Endothelial cell of umbilical vein (primary cell): ENCODE data around the gene ORAI3. TPM values are rescaled to one million over a fixed set of nuclear protein-coding genes. Genes with fewer than 3 reads are reported as not detected.

Experiments
- BruUV-seq: library from RNA; stranded (reverse); fragments of 400-500 nt; replicated peaks from 2 replicates; lab custom pipeline; 2021; lab: Mats Ljungman, UMichigan
- CTCF ChIA-PET: fragments of 300-600, 350-600 bp; sonication (Branson Sonifier 250); formaldehyde crosslinking; loops from one replicate; lab custom pipeline; 2021; ENCODE audit warnings: antibody characterized with exemption, inconsistent platforms; lab: Charles Lee
- POLR2A ChIA-PET: fragments of 300-600, 350-600 bp; sonication (Branson Sonifier 250); formaldehyde crosslinking; loops from one replicate; lab custom pipeline; 2021; ENCODE audit warnings: antibody characterized with exemption, inconsistent platforms; lab: Charles Lee
- DNase-seq: peaks from one replicate; pipeline ENCODE4 v3.0.0-alpha.2; 2011; ENCODE audit warnings: low read depth, low spot score
- FAIRE-seq: peaks from 2 replicates; lab custom pipeline; 2011; peaks lifted over from hg19 to GRCh38; lab: Jason Lieb, UNC
- H2AFZ ChIP-seq: 2 replicates; pipeline ENCODE4 v1.6.0; 2012; ENCODE audit warnings: low read depth, low read length, control low read depth, inconsistent platforms
- H3K27ac ChIP-seq: 2 replicates; pipeline ENCODE4 v1.5.1; 2011; ENCODE audit warnings: low read depth, mild to moderate bottlenecking, control low read depth, low read length, moderate library complexity; ENCODE audit not compliant: insufficient read depth
- H3K27me3 ChIP-seq, 2 experiments: 2 replicates each; pipeline versions ENCODE4 v1.6.0 to v1.6.1; 2011; ENCODE audit warnings: low read length in 2 of 2, mixed read lengths in 1 of 2; ENCODE audit not compliant: control insufficient read depth in 2 of 2, insufficient read depth in 2 of 2
- H3K36me3 ChIP-seq, 2 experiments: 2 replicates in 1 of 2; 3 replicates in 1 of 2; pipeline ENCODE4 v1.5.1; 2011; ENCODE audit warnings: low read length in 2 of 2, mild to moderate bottlenecking in 1 of 2, moderate library complexity in 1 of 2; ENCODE audit not compliant: control insufficient read depth in 2 of 2, insufficient read depth in 2 of 2; ENCODE audit errors: extremely low read depth in 1 of 2
- H3K4me1 ChIP-seq: 3 replicates; pipeline ENCODE4 v1.5.1; 2011; ENCODE audit warnings: mild to moderate bottlenecking, low read length; ENCODE audit not compliant: control insufficient read depth, insufficient read depth; ENCODE audit errors: extremely low read depth
- H3K4me2 ChIP-seq: 2 replicates; pipeline ENCODE4 v1.6.1; 2011; ENCODE audit warnings: low read length, control low read depth, mixed read lengths; ENCODE audit not compliant: insufficient read depth
- H3K4me3 ChIP-seq, 3 experiments: fragments of 200-600 bp in 1 of 3; sonication (generic), shearing (Covaris generic) in 1 of 3; replicated peaks in 1 of 3; 2 replicates each; pipeline ENCODE4 v1.5.1; 2011 to 2016; ENCODE audit warnings: control low read depth in 3 of 3, low read length in 3 of 3, mild to moderate bottlenecking in 2 of 3, inconsistent platforms in 1 of 3, low read depth in 1 of 3, moderate library complexity in 1 of 3; ENCODE audit not compliant: insufficient read depth in 1 of 3
- H3K79me2 ChIP-seq: 2 replicates; pipeline ENCODE4 v1.6.0; 2012; ENCODE audit warnings: low read length, inconsistent platforms; ENCODE audit not compliant: control insufficient read depth, insufficient read depth
- H3K9ac ChIP-seq: replicated peaks from 2 replicates; pipeline ENCODE3; 2011; ENCODE audit warnings: low read length, control low read depth; ENCODE audit not compliant: insufficient read depth; ENCODE audit errors: extremely low read depth
- H3K9me1 ChIP-seq: replicated peaks from 3 replicates; pipeline ENCODE4 v1.6.0; 2011; ENCODE audit warnings: mild to moderate bottlenecking, low read length; ENCODE audit not compliant: control insufficient read depth, insufficient read depth; ENCODE audit errors: extremely low read depth
- H3K9me3 ChIP-seq: replicated peaks from 2 replicates; pipeline ENCODE4 v1.5.1; 2012; ENCODE audit warnings: low read length, inconsistent platforms; ENCODE audit not compliant: control insufficient read depth, insufficient read depth
- H4K20me1 ChIP-seq: replicated peaks from 2 replicates; pipeline ENCODE3; 2011; ENCODE audit warnings: mild to moderate bottlenecking, low read length; ENCODE audit not compliant: control insufficient read depth, insufficient read depth; ENCODE audit errors: extremely low read depth
- EZH2 ChIP-seq: IDR thresholded peaks from 2 replicates; pipeline ENCODE4 v1.6.1; 2012; ENCODE audit warnings: borderline replicate concordance, low read depth, mild to moderate bottlenecking, moderate library complexity, low read length, inconsistent platforms; ENCODE audit not compliant: severe bottlenecking
- FOS ChIP-seq: IDR thresholded peaks from 2 replicates; pipeline ENCODE4 v1.6.1; 2011; ENCODE audit warnings: mild to moderate bottlenecking, low read length, moderate library complexity, borderline replicate concordance; ENCODE audit not compliant: insufficient read depth
- GATA2 ChIP-seq: IDR thresholded peaks from 2 replicates; pipeline ENCODE4 v1.7.0; 2011; ENCODE audit warnings: low read depth, mild to moderate bottlenecking, moderate library complexity, mixed read lengths, low read length; ENCODE audit not compliant: insufficient read length, insufficient read depth
- JUN ChIP-seq: IDR thresholded peaks from 2 replicates; pipeline ENCODE4 v1.6.1; 2011; ENCODE audit warnings: borderline replicate concordance, low read depth; ENCODE audit not compliant: insufficient read length, insufficient read depth
- MYC ChIP-seq: IDR thresholded peaks from one replicate; pipeline ENCODE4 v1.6.1; 2011; ENCODE audit warnings: mild to moderate bottlenecking, low read depth, low read length
- POLR2A ChIP-seq: IDR thresholded peaks from 2 replicates; pipeline ENCODE4 v1.6.1; 2012; ENCODE audit warnings: low read depth, mild to moderate bottlenecking, control low read depth, low read length
- POLR2AphosphoS5 ChIP-seq: IDR thresholded peaks from 2 replicates; pipeline ENCODE4 v1.6.1; 2012; ENCODE audit warnings: low read depth, mild to moderate bottlenecking, control low read depth, low read length, moderate library complexity; ENCODE audit not compliant: insufficient read depth
- dilution Hi-C: fragments of 300-500 bp; cut with MboI; formaldehyde crosslinking; loops from one replicate; pipeline ENCODE4 v1.15.0; 2019; ENCODE audit warnings: low sequenced_read_pairs; ENCODE audit not compliant: extremely low pct_ligation_motif_present
- intact Hi-C: fragments of 100-400 bp; cut with micrococcal nuclease; formaldehyde crosslinking; loops from one replicate; pipeline ENCODE4 v1.10.0; 2022
- polyA plus RNA-seq, 4 experiments: library from polyadenylated mRNA; depleted of rRNA in 3 of 4; stranded (reverse) in 3 of 4; unstranded in 1 of 4; fragments of >200 nt; gene quantifications; 2 replicates each; pipeline versions ENCODE4 v1.2.1 to v1.2.3, GENCODE V29; 2011 to 2012; ENCODE audit warnings: missing spikeins in 1 of 4
- total RNA-seq: library from RNA; stranded (reverse); gene quantifications from 2 replicates; pipeline ENCODE4 v1.2.3, GENCODE V29; 2021
- TF ChIP-seq, protein P1 (sequence below): IDR thresholded peaks from 2 replicates; pipeline ENCODE4 v1.6.1; 2011; ENCODE audit not compliant: insufficient read depth, insufficient read length
- TF ChIP-seq, protein P2 (sequence below), 2 donors: IDR thresholded peaks; 1 replicate in 1 of 2; 2 replicates in 1 of 2; pipeline ENCODE4 v1.5.1; 2011; ENCODE audit warnings: low read length in 2 of 2, mild to moderate bottlenecking in 2 of 2, moderate library complexity in 2 of 2, control low read depth in 1 of 2, inconsistent platforms in 1 of 2, low read depth in 1 of 2; ENCODE audit not compliant: insufficient read depth in 1 of 2; ENCODE audit errors: extremely low read depth in 1 of 2

Gene ORAI3
- total and polyA plus RNA-seq, 2 donors (not counting 3 experiments of a cell fraction or from before 2014, with no cell fraction given), result 17.6 to 25.4 TPM

DNA sequence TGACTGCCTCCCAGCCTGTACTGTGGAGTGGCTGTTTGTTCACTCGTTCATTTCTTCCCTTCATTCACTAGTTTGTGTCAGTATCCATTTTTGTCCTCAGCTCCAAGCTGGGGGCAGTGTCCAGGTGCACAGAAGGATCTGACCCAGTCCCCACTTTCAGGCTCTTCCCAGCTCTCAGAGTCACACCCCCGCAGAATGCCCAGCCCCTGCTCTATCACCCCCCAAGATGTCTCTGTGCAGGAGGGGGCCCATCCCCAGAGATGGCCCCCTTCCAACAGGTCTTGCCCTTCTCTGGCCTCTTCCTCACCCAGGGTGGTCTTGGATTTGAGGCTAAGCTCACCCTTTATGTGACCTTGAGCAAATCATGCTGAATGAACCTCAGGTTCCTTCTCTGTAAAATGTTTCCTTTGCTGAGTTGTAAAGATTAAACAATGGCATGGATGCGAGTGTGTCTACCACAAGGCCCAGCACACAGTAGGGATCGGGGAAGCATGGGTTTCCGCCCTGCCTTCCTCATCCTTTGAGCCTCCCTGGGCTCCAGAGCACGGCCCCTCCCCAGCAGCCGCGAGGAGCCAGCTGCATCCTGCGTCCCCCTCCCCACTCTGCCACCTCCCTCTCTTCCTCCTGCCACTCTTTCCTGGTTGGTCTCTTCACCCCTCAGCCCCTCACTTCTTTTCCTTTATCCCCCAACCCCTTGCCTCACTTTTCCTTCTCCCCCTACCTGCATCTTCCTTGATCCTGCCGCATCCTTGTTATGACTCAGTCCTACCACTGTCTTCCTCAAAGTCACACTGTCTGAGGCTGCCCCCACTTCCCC, 22.7 kb upstream of the ORAI3 start:
- Histone ChIP-seq H3K36me3 (peaks cover 3 to 24% of the 10 kb centered on the region in 2 experiments), H3K4me2 (no peak overlapping the region), H3K27ac (no peak overlapping the region), H3K27me3 (no peaks in the 10 kb centered on the region), H3K4me1 (peaks cover 2% of the 10 kb centered on the region), H3K4me3 (no peak overlapping the region), H3K79me2 (no peaks in the 10 kb centered on the region), H2AFZ (no peak overlapping the region), H3K9me3 (no peaks in the 10 kb centered on the region), H4K20me1 (no peaks in the 10 kb centered on the region), H3K9ac (no peak overlapping the region), H3K9me1 (no peaks in the 10 kb centered on the region)
- POLR2A ChIA-PET, result no interaction called here
- BruUV-seq, result no TSS peak
- CTCF ChIA-PET, result no interaction called here
- dilution Hi-C loops (no loop called here), intact Hi-C loops (no loop called here)
- no peak for FAIRE-seq
- DNase-seq, result no peak
- no peak for TF ChIP-seq POLR2A
- no peak for TF ChIP-seq POLR2AphosphoS5
- TF ChIP-seq EZH2, result no peak

DNA sequence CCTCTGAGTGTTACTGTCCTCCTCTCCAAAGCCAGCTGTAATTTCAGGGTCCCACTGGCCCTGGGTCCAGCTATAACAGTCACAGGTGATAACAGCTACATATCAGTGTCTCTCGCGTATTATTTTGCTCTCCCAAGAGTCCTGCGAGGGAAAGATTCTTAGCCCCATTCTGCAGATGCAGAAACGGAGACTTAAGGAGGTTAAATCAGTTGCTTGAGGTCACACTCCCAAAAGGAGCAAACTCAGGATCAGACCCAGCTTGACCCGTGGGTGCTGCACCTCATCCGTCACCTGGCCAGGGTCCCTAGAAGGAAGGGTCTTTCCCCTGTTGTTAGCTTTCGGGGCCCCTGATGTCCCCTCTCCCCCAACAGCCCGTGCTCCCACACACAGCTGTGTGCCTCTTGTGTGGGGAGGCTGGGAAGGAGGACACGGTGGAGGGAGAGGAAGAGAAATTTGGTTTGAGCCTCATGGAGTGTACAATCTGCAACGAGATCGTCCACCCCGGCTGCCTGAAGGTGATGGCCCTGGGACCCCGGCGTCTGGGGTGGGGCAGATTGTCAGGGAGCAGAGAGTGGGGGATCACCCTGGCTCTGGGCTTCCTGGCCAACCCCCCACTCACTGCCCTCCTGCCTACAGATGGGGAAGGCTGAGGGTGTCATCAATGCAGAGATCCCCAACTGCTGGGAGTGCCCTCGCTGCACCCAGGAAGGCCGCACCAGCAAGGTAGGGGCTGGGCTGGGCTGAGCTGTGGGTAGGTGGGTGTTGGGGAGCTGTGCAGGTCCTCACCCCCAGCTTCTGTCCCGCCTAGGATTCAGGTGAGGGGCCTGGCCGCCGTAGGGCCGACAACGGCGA, 21.7 kb upstream of the ORAI3 start:
- no peak for FAIRE-seq
- Histone ChIP-seq H3K4me3 (no peak overlapping the region), H2AFZ (no peak overlapping the region), H3K27ac (no peak overlapping the region), H4K20me1 (no peaks in the 10 kb centered on the region), H3K79me2 (no peaks in the 10 kb centered on the region), H3K27me3 (no peaks in the 10 kb centered on the region), H3K4me1 (peaks cover 2% of the 10 kb centered on the region), H3K9ac (no peak overlapping the region), H3K36me3 (peaks cover 4 to 28% of the 10 kb centered on the region in 2 experiments), H3K9me3 (no peaks in the 10 kb centered on the region), H3K9me1 (no peaks in the 10 kb centered on the region), H3K4me2 (no peak overlapping the region)
- intact Hi-C loops, result no loop called here
- no TSS peak for BruUV-seq
- dilution Hi-C loops, result no loop called here
- TF ChIP-seq GATA2 (no peak), FOS (no peak), EZH2 (no peak), POLR2A (no peak), POLR2AphosphoS5 (no peak), JUN (no peak), MYC (no peak)
- TF ChIP-seq, protein P1, sequence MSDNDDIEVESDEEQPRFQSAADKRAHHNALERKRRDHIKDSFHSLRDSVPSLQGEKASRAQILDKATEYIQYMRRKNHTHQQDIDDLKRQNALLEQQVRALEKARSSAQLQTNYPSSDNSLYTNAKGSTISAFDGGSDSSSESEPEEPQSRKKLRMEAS, result no peak
- TF ChIP-seq, protein P2, sequence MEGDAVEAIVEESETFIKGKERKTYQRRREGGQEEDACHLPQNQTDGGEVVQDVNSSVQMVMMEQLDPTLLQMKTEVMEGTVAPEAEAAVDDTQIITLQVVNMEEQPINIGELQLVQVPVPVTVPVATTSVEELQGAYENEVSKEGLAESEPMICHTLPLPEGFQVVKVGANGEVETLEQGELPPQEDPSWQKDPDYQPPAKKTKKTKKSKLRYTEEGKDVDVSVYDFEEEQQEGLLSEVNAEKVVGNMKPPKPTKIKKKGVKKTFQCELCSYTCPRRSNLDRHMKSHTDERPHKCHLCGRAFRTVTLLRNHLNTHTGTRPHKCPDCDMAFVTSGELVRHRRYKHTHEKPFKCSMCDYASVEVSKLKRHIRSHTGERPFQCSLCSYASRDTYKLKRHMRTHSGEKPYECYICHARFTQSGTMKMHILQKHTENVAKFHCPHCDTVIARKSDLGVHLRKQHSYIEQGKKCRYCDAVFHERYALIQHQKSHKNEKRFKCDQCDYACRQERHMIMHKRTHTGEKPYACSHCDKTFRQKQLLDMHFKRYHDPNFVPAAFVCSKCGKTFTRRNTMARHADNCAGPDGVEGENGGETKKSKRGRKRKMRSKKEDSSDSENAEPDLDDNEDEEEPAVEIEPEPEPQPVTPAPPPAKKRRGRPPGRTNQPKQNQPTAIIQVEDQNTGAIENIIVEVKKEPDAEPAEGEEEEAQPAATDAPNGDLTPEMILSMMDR (IDR thresholded peaks at IDR 0.05; ENCODE audit: extremely low read depth in 1 of 2, insufficient read depth in 1 of 2, low read depth in 1 of 2, low read length in 2 of 2), result no peak
- DNase-seq, result no peak
- POLR2A ChIA-PET, result no interaction called here
- CTCF ChIA-PET, result no interaction called here
